T-helper 1 cell treated with Interleukin-12 subunit alpha and Interleukin-12 subunit beta and Interleukin-4 antibody, amounts not matched to agents 30 μg/mL and 1 μg/mL, for 36 hours (primary cell): Measurements from ENCODE around the gene GRK1.

Experiments
- H3K27ac Mint-ChIP-seq: one replicate; pipeline ENCODE4 v1.8.0; 2021; ENCODE audit warnings: mild to moderate bottlenecking, mixed read lengths
- H3K27me3 Mint-ChIP-seq: one replicate; pipeline ENCODE4 v1.8.0; 2021; ENCODE audit warnings: low read depth, mixed read lengths
- H3K36me3 Mint-ChIP-seq: one replicate; pipeline ENCODE4 v1.8.0; 2021; ENCODE audit warnings: low read depth, mixed read lengths
- H3K4me1 Mint-ChIP-seq: one replicate; pipeline ENCODE4 v1.8.0; 2021; ENCODE audit warnings: low read depth, mixed read lengths
- H3K4me3 Mint-ChIP-seq: one replicate; pipeline ENCODE4 v1.8.0; 2021; ENCODE audit warnings: mild to moderate bottlenecking, moderate library complexity, mixed read lengths
- H3K9me3 Mint-ChIP-seq: one replicate; pipeline ENCODE4 v1.8.0; 2021; ENCODE audit warnings: mixed read lengths

The GRK1 gene

GRCh38 chr13:113651511-113652403 lies 15.3 kb upstream of the GRK1 start:
- H3K4me3 Mint-ChIP-seq, result no peak overlapping the region

GRCh38 chr13:113652404-113653263 lies 14.4 kb upstream of the GRK1 start:
- Mint-ChIP-seq H3K4me1 (no peaks in the 10 kb centered on the region), H3K9me3 (no peaks in the 10 kb centered on the region), H3K27me3 (no peaks in the 10 kb centered on the region), H3K27ac (no peak overlapping the region), H3K4me3 (no peak overlapping the region), H3K36me3 (no peaks in the 10 kb centered on the region)

More at GRCh38 chr13:113651511-113652403, 15.3 kb upstream of the GRK1 start:
- Mint-ChIP-seq H3K27me3 (no peaks in the 10 kb centered on the region), H3K36me3 (no peaks in the 10 kb centered on the region), H3K4me1 (no peaks in the 10 kb centered on the region), H3K9me3 (no peaks in the 10 kb centered on the region), H3K27ac (no peak overlapping the region)

- Mint-ChIP-seq H3K27ac (no peak overlapping the region), H3K36me3 (no peaks in the 10 kb centered on the region), H3K27me3 (no peaks in the 10 kb centered on the region), H3K4me1 (no peaks in the 10 kb centered on the region), H3K9me3 (no peaks in the 10 kb centered on the region), H3K4me3 (no peak overlapping the region)
Observed at GRCh38 chr13:113653264-113654174, 13.5 kb upstream of the GRK1 start.

- Mint-ChIP-seq H3K4me3 (no peak overlapping the region), H3K27me3 (no peaks in the 10 kb centered on the region), H3K4me1 (no peaks in the 10 kb centered on the region), H3K27ac (no peak overlapping the region), H3K36me3 (no peaks in the 10 kb centered on the region), H3K9me3 (no peaks in the 10 kb centered on the region)
Observed at GRCh38 chr13:113654175-113654560, 12.9 kb upstream of the GRK1 start.

- H3K4me3 Mint-ChIP-seq, result no peak overlapping the region
Observed at GRCh38 chr13:113654591-113655345, 12.3 kb upstream of the GRK1 start.

GRCh38 chr13:113655346-113656002 lies 11.5 kb upstream of the GRK1 start:
- Mint-ChIP-seq H3K4me1 (no peaks in the 10 kb centered on the region), H3K4me3 (no peak overlapping the region), H3K27ac (no peak overlapping the region), H3K9me3 (no peaks in the 10 kb centered on the region), H3K27me3 (no peaks in the 10 kb centered on the region), H3K36me3 (no peaks in the 10 kb centered on the region)

More at GRCh38 chr13:113654591-113655345, 12.3 kb upstream of the GRK1 start:
- no peaks in the 10 kb centered on the region for H3K27me3 Mint-ChIP-seq
- H3K9me3 Mint-ChIP-seq, result no peaks in the 10 kb centered on the region
- no peaks in the 10 kb centered on the region for H3K4me1 Mint-ChIP-seq
- H3K27ac Mint-ChIP-seq, result no peak overlapping the region
- H3K36me3 Mint-ChIP-seq, result no peaks in the 10 kb centered on the region

- Mint-ChIP-seq H3K27me3 (peaks cover 6% of the 10 kb centered on the region), H3K36me3 (peaks cover 2% of the 10 kb centered on the region), H3K4me1 (no peaks in the 10 kb centered on the region), H3K4me3 (no peak overlapping the region), H3K9me3 (peaks cover 6% of the 10 kb centered on the region), H3K27ac (no peak overlapping the region)
Observed at GRCh38 chr13:113656003-113656588, 10.9 kb upstream of the GRK1 start.

- peaks cover 8% of the 10 kb centered on the region for H3K27me3 Mint-ChIP-seq
- no peak overlapping the region for H3K27ac Mint-ChIP-seq
- no peak overlapping the region for H3K4me3 Mint-ChIP-seq
- H3K9me3 Mint-ChIP-seq, result peaks cover 15% of the 10 kb centered on the region
- peaks cover 2% of the 10 kb centered on the region for H3K36me3 Mint-ChIP-seq
- H3K4me1 Mint-ChIP-seq, result no peaks in the 10 kb centered on the region
Observed at GRCh38 chr13:113656831-113657671, 10.0 kb upstream of the GRK1 start.

GRCh38 chr13:113657851-113658741 lies 8.9 kb upstream of the GRK1 start, which contains the start of gene ATP4B:
Gene ATP4B, minus strand, starts transcription at chr13:113658198. Its CDS starts 54 bp downstream, at chr13:113658144.
- no peaks in the 10 kb centered on the region for H3K4me1 Mint-ChIP-seq
- H3K4me3 Mint-ChIP-seq, result no peak within 1 kb of the TSS
- H3K27ac Mint-ChIP-seq, result no peak within 1 kb of the TSS
- H3K36me3 Mint-ChIP-seq, result peaks cover 2% of the 10 kb centered on the region
- peaks cover 16% of the 10 kb centered on the region for H3K9me3 Mint-ChIP-seq
- H3K27me3 Mint-ChIP-seq, result peaks cover 12% of the 10 kb centered on the region

- Mint-ChIP-seq H3K9me3 (peaks cover 16% of the 10 kb centered on the region), H3K4me3 (no peak overlapping the region), H3K27me3 (peaks cover 16% of the 10 kb centered on the region), H3K36me3 (peaks cover 2% of the 10 kb centered on the region), H3K27ac (no peak overlapping the region), H3K4me1 (no peaks in the 10 kb centered on the region)
Observed at GRCh38 chr13:113658836-113659235, 8.2 kb upstream of the GRK1 start.

- Mint-ChIP-seq H3K4me3 (no peak overlapping the region), H3K27ac (no peak overlapping the region), H3K9me3 (peaks cover 16% of the 10 kb centered on the region), H3K4me1 (no peaks in the 10 kb centered on the region), H3K27me3 (peaks cover 16% of the 10 kb centered on the region), H3K36me3 (peaks cover 2% of the 10 kb centered on the region)
Observed at GRCh38 chr13:113659337-113659736, 7.7 kb upstream of the GRK1 start.
